MCF 10A (cell line): ENCODE data around the gene ZNF71. TPM values are rescaled to one million over a fixed set of nuclear protein-coding genes. Genes with fewer than 3 reads are reported as not detected.

Experiments used
- BruUV-seq: library from RNA; stranded (reverse); fragments of 400-500 nt; replicated peaks from 2 replicates; lab custom pipeline; 2021; lab: Mats Ljungman, UMichigan
- CTCF ChIA-PET: fragments of 300-600 bp; sonication (Branson Sonifier 250); formaldehyde crosslinking; extraction: SDS; loops from one replicate; lab custom pipeline; 2021; ENCODE audit warnings: antibody characterized with exemption, inconsistent platforms; lab: Yijun Ruan, JAX
- POLR2A ChIA-PET: fragments of 300-600, 350-650 bp; sonication (Branson Sonifier 250); formaldehyde crosslinking; extraction: SDS; loops from one replicate; lab custom pipeline; 2020; ENCODE audit warnings: antibody characterized with exemption, inconsistent platforms; lab: Yijun Ruan, JAX
- DNase-seq: peaks from one replicate; pipeline ENCODE4 v3.0.0-alpha.2; 2018; ENCODE audit not compliant: unreplicated experiment
- H3K27ac Mint-ChIP-seq: one replicate; pipeline ENCODE4 v1.8.0; 2022; ENCODE audit warnings: mild to moderate bottlenecking, low read depth, mixed read lengths; ENCODE audit not compliant: unreplicated experiment
- H3K27me3 Mint-ChIP-seq: one replicate; pipeline ENCODE4 v1.8.0; 2022; ENCODE audit warnings: mixed read lengths; ENCODE audit not compliant: insufficient read depth, unreplicated experiment
- H3K36me3 Mint-ChIP-seq: one replicate; pipeline ENCODE4 v1.8.0; 2022; ENCODE audit warnings: mild to moderate bottlenecking, moderate library complexity, mixed read lengths; ENCODE audit not compliant: insufficient read depth, unreplicated experiment
- H3K4me1 Mint-ChIP-seq: one replicate; pipeline ENCODE4 v1.8.0; 2022; ENCODE audit warnings: mixed read lengths; ENCODE audit not compliant: insufficient read depth, unreplicated experiment
- H3K4me3 Mint-ChIP-seq: one replicate; pipeline ENCODE4 v1.8.0; 2022; ENCODE audit warnings: mild to moderate bottlenecking, moderate library complexity, mixed read lengths; ENCODE audit not compliant: unreplicated experiment
- H3K9me3 Mint-ChIP-seq: one replicate; pipeline ENCODE4 v1.8.0; 2022; ENCODE audit warnings: mixed read lengths; ENCODE audit not compliant: unreplicated experiment
- intact Hi-C: fragments of 100-400 bp; cut with micrococcal nuclease; formaldehyde crosslinking; loops from 2 replicates; pipeline ENCODE4 v1.14.1; 2022
- total RNA-seq: library from RNA; stranded (reverse); gene quantifications from 2 replicates; pipeline ENCODE4 v1.2.3, GENCODE V29; 2022
- TF ChIP-seq, protein P1 (sequence below): fragments of 200-600 bp; IDR thresholded peaks from one replicate; pipeline ENCODE4 v1.8.0; 2022; ENCODE audit warnings: antibody characterized with exemption, mild to moderate bottlenecking; ENCODE audit not compliant: unreplicated experiment

The ZNF71 gene
- total RNA-seq, 1 experiment from 2014 or later: 4.0 TPM

DNA sequence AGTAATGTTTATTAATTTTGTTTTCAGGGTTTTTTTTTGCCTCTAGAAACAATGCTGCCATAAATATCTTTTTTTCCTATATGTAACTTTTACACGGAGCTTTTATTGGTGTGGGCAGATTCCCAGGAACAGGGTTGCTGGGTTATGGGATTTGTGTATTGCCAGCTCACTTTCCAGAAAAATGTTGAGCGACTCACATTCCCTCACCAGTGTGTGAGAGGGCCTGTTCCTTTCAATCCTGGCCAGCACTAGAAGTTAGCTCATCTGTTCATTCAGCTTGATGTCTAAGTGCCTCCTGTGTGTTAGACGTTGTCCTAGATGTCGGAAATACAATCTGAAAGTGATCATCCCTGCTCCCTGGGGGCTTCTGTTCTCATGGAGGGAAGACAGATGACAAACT lies 2.6 kb downstream of the ZNF71 start:
- H3K27ac Mint-ChIP-seq: no peak overlapping the region
- DNase-seq: no peak
- peaks cover 8% of the 10 kb centered on the region for H3K9me3 Mint-ChIP-seq
- H3K4me1 Mint-ChIP-seq: peaks cover 28% of the 10 kb centered on the region
- ChIA-PET CTCF (no interaction called here), POLR2A (no interaction called here)
- H3K4me3 Mint-ChIP-seq: no peak overlapping the region
- TF ChIP-seq, protein P1, sequence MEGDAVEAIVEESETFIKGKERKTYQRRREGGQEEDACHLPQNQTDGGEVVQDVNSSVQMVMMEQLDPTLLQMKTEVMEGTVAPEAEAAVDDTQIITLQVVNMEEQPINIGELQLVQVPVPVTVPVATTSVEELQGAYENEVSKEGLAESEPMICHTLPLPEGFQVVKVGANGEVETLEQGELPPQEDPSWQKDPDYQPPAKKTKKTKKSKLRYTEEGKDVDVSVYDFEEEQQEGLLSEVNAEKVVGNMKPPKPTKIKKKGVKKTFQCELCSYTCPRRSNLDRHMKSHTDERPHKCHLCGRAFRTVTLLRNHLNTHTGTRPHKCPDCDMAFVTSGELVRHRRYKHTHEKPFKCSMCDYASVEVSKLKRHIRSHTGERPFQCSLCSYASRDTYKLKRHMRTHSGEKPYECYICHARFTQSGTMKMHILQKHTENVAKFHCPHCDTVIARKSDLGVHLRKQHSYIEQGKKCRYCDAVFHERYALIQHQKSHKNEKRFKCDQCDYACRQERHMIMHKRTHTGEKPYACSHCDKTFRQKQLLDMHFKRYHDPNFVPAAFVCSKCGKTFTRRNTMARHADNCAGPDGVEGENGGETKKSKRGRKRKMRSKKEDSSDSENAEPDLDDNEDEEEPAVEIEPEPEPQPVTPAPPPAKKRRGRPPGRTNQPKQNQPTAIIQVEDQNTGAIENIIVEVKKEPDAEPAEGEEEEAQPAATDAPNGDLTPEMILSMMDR: no peak
- peaks cover 10% of the 10 kb centered on the region for H3K36me3 Mint-ChIP-seq
- H3K27me3 Mint-ChIP-seq: no peaks in the 10 kb centered on the region
- intact Hi-C loops: no loop called here
- no TSS peak for BruUV-seq

DNA sequence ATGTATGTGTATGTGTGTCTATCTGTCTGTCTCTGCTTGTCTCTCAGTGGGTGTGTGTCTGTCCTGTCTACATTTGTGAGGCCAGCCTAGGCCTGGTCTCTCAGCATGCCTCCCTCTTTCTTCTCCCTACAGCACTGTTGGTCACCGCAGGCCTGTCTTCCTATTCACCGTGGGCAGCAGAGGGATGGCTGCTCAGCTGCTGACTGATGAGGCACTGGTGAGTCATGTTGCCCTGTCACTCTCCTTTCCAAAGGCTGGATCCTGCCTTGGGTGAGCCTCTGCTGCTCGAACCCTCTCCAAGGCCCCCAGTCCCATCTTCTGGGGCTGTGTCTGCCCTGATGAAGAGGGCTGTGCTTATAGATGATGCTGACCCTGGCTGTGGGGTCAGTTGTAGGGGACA lies 6.3 kb downstream of the ZNF71 start:
- Mint-ChIP-seq H3K27ac (no peak overlapping the region), H3K9me3 (peaks cover 16% of the 10 kb centered on the region), H3K4me1 (peaks cover 12% of the 10 kb centered on the region), H3K4me3 (no peak overlapping the region), H3K27me3 (no peaks in the 10 kb centered on the region), H3K36me3 (peaks cover 17% of the 10 kb centered on the region)
- TF ChIP-seq, protein P1: no peak
- intact Hi-C loops: no loop called here
- peak; percentile 0 for DNase-seq
- POLR2A ChIA-PET: no interaction called here
- no TSS peak for BruUV-seq
- CTCF ChIA-PET: no interaction called here

DNA sequence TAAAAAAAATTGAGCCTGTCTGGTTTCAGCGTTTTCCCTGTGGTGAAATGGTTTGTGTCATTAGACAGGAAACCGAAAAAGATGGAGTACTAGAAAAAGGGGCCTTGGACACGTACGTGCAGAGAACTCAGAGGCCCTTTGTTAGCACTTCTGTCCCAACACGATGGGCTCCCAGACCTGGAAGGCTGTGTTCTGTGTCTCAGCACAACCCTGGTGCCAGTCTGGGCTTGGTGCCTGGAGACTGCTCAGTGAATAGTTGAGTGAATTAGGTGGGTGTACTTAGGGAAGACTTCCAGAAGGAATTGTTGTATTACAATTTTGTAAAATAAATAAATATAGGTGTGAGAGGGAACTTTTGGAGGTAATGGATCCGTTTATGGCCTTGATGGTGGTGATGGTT lies 8.7 kb downstream of the ZNF71 start:
- no peak overlapping the region for H3K27ac Mint-ChIP-seq
- no peak for DNase-seq
- H3K4me1 Mint-ChIP-seq: peaks cover 6% of the 10 kb centered on the region
- ChIA-PET CTCF (no interaction called here), POLR2A (no interaction called here)
- BruUV-seq: no TSS peak
- H3K9me3 Mint-ChIP-seq: peaks cover 21% of the 10 kb centered on the region
- H3K36me3 Mint-ChIP-seq: peaks cover 17% of the 10 kb centered on the region
- H3K4me3 Mint-ChIP-seq: no peak overlapping the region
- no peaks in the 10 kb centered on the region for H3K27me3 Mint-ChIP-seq
- intact Hi-C loops: no loop called here
- TF ChIP-seq, protein P1: no peak

DNA sequence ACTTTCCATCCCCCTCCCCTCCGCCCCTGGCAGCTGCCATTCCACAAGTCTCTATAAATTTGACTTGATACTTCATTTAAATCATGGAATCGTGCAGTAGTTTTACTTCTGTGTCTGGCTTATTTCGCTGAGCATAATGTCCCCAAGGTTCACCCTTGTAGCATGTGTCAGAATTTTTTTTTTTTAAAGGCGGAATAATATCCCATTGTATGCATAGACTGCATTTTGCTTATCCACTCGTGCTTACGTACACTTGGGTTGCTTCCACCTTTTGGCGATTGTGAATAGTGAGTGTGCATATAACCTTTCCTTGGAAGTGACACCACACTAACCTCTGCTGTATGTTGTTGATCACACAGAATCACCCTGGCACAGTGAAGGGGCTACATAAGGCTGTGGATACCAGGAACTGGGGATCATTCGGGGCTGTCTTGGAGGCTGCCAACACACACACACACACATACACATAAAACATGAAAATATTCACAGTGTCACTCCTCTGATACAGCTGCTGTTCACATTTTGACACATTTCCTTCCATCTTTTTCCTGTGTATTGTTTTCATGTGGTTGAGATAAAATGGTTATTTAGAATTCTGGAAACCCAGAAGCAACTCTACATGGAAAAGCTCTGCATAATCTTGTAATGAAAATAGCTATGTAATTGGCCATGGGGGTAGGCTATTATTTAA lies 13.3 kb downstream of the ZNF71 start:
- Mint-ChIP-seq H3K27ac (no peak overlapping the region), H3K27me3 (no peaks in the 10 kb centered on the region), H3K9me3 (peaks cover 36% of the 10 kb centered on the region), H3K4me1 (no peaks in the 10 kb centered on the region), H3K36me3 (peaks cover 4% of the 10 kb centered on the region), H3K4me3 (no peak overlapping the region)
- BruUV-seq: no TSS peak
- intact Hi-C loops: no loop called here
- TF ChIP-seq, protein P1: no peak
- DNase-seq: no peak
- POLR2A ChIA-PET: no interaction called here
- CTCF ChIA-PET: no interaction called here
